ENCODE measurements around the gene IL22RA1.

The IL22RA1 gene

DNA sequence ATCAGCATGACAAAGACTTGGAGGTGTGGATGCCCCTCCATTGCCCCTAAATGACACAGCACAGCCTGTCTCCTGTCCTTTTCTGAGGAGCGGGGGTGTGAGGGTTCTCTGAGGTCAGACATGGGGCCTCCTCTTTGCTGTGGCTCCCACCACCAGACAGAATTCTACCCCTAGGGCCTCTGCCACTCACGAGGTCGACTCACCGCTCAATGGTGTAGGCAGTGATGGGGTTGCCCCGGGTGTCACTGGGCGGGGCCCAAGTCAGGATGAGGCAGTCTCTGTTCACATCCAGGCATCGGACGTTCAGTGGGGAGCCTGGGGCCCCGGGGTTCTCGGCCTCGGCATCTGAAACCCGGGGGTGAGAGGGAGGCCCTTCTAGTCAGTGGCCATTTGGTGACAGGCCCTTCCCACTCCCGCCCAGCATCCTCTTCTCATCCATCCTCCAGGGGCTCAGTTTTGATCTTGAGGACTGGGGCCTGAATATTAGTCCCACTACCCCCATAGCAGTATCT, 50.9 kb downstream of the IL22RA1 start:
- Histone ChIP-seq H3K18ac (ENCODE audit: low read depth in 1 of 2, low read length in 2 of 2) (no peak overlapping the region), H3K4me2 (ENCODE audit: low read length, poor library complexity, severe bottlenecking) (no peak overlapping the region), H2AK5ac (ENCODE audit: low read length, severe bottlenecking) (no peak overlapping the region), H2BK5ac (ENCODE audit: low read depth, low read length, poor library complexity, severe bottlenecking) (no peak overlapping the region), H3K14ac (ENCODE audit: low read length in 2 of 2) (no peak overlapping the region), H2BK120ac (ENCODE audit: low read depth, low read length) (no peak overlapping the region), H3K9ac (ENCODE audit: low read length) (no peak overlapping the region), H4K8ac (ENCODE audit: low read length) (no peak overlapping the region), H3K36me3 (ENCODE audit: control insufficient read depth in 1 of 2, insufficient read depth in 2 of 2, low read depth in 1 of 2, low read length in 2 of 2) (no peaks in the 10 kb centered on the region), H3K4ac (ENCODE audit: low read depth in 1 of 2, low read length in 2 of 2) (no peak overlapping the region), H2AFZ (ENCODE audit: low read depth, low read length) (no peak overlapping the region), H2BK12ac (ENCODE audit: low read length in 2 of 2) (no peak overlapping the region), H4K91ac (ENCODE audit: low read length) (no peak overlapping the region), H3K9me3 (ENCODE audit: control insufficient read depth, low read length) (no peaks in the 10 kb centered on the region), H3K23ac (ENCODE audit: low read length in 2 of 2) (no peak overlapping the region), H3K4me3 (ENCODE audit: insufficient read depth in 1 of 2, low read depth in 1 of 2, low read length in 2 of 2) (no peak overlapping the region), H3K79me1 (replicated peaks; ENCODE audit: low read length, poor library complexity, severe bottlenecking) (no peaks in the 10 kb centered on the region), H3K4me1 (ENCODE audit: control insufficient read depth, insufficient read depth, low read depth, low read length) (no peaks in the 10 kb centered on the region), H3K27ac (ENCODE audit: low read length, poor library complexity, severe bottlenecking) (no peak overlapping the region), H2BK15ac (ENCODE audit: low read depth, poor library complexity, severe bottlenecking) (no peak overlapping the region), H3K27me3 (ENCODE audit: control insufficient read depth in 1 of 2, insufficient read depth in 1 of 2, low read length in 2 of 2) (peaks cover 30 to 52% of the 10 kb centered on the region in 2 experiments)
- WGBS, result 87% methylated on average over 12 of the region's 13 CpGs
- no peak for DNase-seq

DNA sequence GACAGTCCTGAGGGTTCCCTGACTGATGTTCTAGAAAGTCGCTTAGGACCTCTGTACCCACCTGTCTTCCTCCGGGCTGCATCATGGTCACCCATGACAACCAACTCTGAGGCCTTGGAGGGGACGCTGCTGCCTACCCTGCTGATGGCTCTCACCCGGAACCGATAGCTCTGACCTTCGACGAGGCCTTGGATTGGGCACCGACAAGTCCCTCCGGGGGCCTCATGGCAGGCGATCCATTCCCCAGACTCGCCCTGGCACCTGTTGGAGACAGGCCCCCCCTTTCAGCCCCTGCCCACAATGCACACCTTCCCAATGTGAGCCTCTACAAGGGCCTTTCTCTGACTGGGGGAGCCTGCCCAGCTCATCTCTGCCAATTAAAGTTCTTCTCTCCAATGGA, 52.2 kb downstream of the IL22RA1 start:
- no peak overlapping the region for H3K9ac ChIP-seq (ENCODE audit: low read length)
- 96% methylated on average over 11 of the region's 11 CpGs for WGBS
- H3K27ac ChIP-seq (ENCODE audit: low read length, poor library complexity, severe bottlenecking), result no peak overlapping the region
- no peaks in the 10 kb centered on the region for H3K4me1 ChIP-seq (ENCODE audit: control insufficient read depth, insufficient read depth, low read depth, low read length)
- no peak overlapping the region for H4K8ac ChIP-seq (ENCODE audit: low read length)
- DNase-seq, result no peak
- H2AK5ac ChIP-seq (ENCODE audit: low read length, severe bottlenecking), result no peak overlapping the region
- no peaks in the 10 kb centered on the region for H3K9me3 ChIP-seq (ENCODE audit: control insufficient read depth, low read length)
- H3K27me3 ChIP-seq (ENCODE audit: control insufficient read depth in 1 of 2, insufficient read depth in 1 of 2, low read length in 2 of 2), result peaks cover 17 to 42% of the 10 kb centered on the region in 2 experiments
- H2AFZ ChIP-seq (ENCODE audit: low read depth, low read length), result no peak overlapping the region
- no peak overlapping the region for H3K14ac ChIP-seq (ENCODE audit: low read length in 2 of 2)
- H4K91ac ChIP-seq (ENCODE audit: low read length), result no peak overlapping the region
- no peaks in the 10 kb centered on the region for H3K79me1 ChIP-seq (replicated peaks; ENCODE audit: low read length, poor library complexity, severe bottlenecking)
- H2BK120ac ChIP-seq (ENCODE audit: low read depth, low read length), result no peak overlapping the region
- no peak overlapping the region for H3K18ac ChIP-seq (ENCODE audit: low read depth in 1 of 2, low read length in 2 of 2)
- no peak overlapping the region for H3K4me2 ChIP-seq (ENCODE audit: low read length, poor library complexity, severe bottlenecking)
- H3K4ac ChIP-seq (ENCODE audit: low read depth in 1 of 2, low read length in 2 of 2), result no peak overlapping the region
- H3K4me3 ChIP-seq (ENCODE audit: insufficient read depth in 1 of 2, low read depth in 1 of 2, low read length in 2 of 2), result no peak overlapping the region
- no peak overlapping the region for H2BK15ac ChIP-seq (ENCODE audit: low read depth, poor library complexity, severe bottlenecking)
- no peak overlapping the region for H2BK5ac ChIP-seq (ENCODE audit: low read depth, low read length, poor library complexity, severe bottlenecking)
- no peaks in the 10 kb centered on the region for H3K36me3 ChIP-seq (ENCODE audit: control insufficient read depth in 1 of 2, insufficient read depth in 2 of 2, low read depth in 1 of 2, low read length in 2 of 2)
- no peak overlapping the region for H3K23ac ChIP-seq (ENCODE audit: low read length in 2 of 2)
- H2BK12ac ChIP-seq (ENCODE audit: low read length in 2 of 2), result no peak overlapping the region

DNA sequence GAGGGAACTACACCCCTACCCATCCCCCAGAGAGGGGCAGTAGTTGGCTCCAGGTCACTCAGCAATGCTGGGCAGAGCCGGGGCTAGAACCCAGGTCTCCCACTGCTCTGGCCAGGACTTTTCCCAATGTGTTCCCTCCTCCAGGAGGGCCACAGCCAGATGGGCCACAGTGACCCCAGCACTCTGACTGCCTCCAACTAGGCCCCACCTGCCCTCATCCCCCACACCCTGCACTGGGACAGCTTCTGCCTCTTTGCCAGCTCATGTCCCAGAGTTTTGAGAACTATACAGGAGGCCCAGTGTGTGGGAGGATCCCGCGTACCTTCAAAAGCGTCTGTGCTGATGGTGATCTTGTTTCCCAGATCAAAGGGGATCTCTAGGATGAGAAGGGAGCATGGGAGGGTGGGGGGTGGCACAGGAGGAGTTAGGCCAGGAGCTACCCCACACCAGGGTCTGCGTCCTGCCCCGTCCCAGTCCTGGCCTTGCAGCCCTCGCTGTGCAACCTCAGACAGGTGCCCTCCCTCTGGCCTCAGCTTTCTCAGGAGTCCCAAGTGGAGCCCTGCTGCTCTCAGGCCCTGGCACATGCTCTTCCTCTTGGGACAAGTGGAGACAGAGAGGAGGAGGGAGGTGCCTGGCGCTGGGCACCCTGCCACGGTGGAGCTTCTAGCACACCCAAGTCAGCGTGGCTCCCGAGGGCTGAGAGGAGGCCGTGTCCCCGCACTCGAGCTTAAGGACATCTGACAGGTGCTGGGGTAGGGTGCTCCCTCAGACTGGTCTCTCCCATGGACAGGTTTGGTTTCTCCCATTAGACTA, 53.0 kb downstream of the IL22RA1 start:
- H3K23ac ChIP-seq (ENCODE audit: low read length in 2 of 2), result no peak overlapping the region
- H3K27ac ChIP-seq (ENCODE audit: low read length, poor library complexity, severe bottlenecking), result no peak overlapping the region
- H2AK5ac ChIP-seq (ENCODE audit: low read length, severe bottlenecking), result no peak overlapping the region
- no peak overlapping the region for H4K91ac ChIP-seq (ENCODE audit: low read length)
- no peaks in the 10 kb centered on the region for H3K36me3 ChIP-seq (ENCODE audit: control insufficient read depth in 1 of 2, insufficient read depth in 2 of 2, low read depth in 1 of 2, low read length in 2 of 2)
- no peak overlapping the region for H3K4me3 ChIP-seq (ENCODE audit: insufficient read depth in 1 of 2, low read depth in 1 of 2, low read length in 2 of 2)
- no peaks in the 10 kb centered on the region for H3K9me3 ChIP-seq (ENCODE audit: control insufficient read depth, low read length)
- H3K9ac ChIP-seq (ENCODE audit: low read length), result no peak overlapping the region
- H3K27me3 ChIP-seq (ENCODE audit: control insufficient read depth in 1 of 2, insufficient read depth in 1 of 2, low read length in 2 of 2), result peaks cover 10 to 34% of the 10 kb centered on the region in 2 experiments
- peak overlapping the region in 1 of 2 experiments; percentile 53 for H3K14ac ChIP-seq (ENCODE audit: low read length in 2 of 2)
- no peak overlapping the region for H4K8ac ChIP-seq (ENCODE audit: low read length)
- no peak overlapping the region for H2BK12ac ChIP-seq (ENCODE audit: low read length in 2 of 2)
- H3K18ac ChIP-seq (ENCODE audit: low read depth in 1 of 2, low read length in 2 of 2), result no peak overlapping the region
- no peak overlapping the region for H2AFZ ChIP-seq (ENCODE audit: low read depth, low read length)
- no peak overlapping the region for H2BK120ac ChIP-seq (ENCODE audit: low read depth, low read length)
- no peak overlapping the region for H3K4ac ChIP-seq (ENCODE audit: low read depth in 1 of 2, low read length in 2 of 2)
- DNase-seq, result no peak
- 92% methylated on average over 14 of the region's 14 CpGs for WGBS
- no peaks in the 10 kb centered on the region for H3K79me1 ChIP-seq (replicated peaks; ENCODE audit: low read length, poor library complexity, severe bottlenecking)
- H3K4me2 ChIP-seq (ENCODE audit: low read length, poor library complexity, severe bottlenecking), result no peak overlapping the region
- H2BK5ac ChIP-seq (ENCODE audit: low read depth, low read length, poor library complexity, severe bottlenecking), result no peak overlapping the region
- no peaks in the 10 kb centered on the region for H3K4me1 ChIP-seq (ENCODE audit: control insufficient read depth, insufficient read depth, low read depth, low read length)
- H2BK15ac ChIP-seq (ENCODE audit: low read depth, poor library complexity, severe bottlenecking), result no peak overlapping the region

DNA sequence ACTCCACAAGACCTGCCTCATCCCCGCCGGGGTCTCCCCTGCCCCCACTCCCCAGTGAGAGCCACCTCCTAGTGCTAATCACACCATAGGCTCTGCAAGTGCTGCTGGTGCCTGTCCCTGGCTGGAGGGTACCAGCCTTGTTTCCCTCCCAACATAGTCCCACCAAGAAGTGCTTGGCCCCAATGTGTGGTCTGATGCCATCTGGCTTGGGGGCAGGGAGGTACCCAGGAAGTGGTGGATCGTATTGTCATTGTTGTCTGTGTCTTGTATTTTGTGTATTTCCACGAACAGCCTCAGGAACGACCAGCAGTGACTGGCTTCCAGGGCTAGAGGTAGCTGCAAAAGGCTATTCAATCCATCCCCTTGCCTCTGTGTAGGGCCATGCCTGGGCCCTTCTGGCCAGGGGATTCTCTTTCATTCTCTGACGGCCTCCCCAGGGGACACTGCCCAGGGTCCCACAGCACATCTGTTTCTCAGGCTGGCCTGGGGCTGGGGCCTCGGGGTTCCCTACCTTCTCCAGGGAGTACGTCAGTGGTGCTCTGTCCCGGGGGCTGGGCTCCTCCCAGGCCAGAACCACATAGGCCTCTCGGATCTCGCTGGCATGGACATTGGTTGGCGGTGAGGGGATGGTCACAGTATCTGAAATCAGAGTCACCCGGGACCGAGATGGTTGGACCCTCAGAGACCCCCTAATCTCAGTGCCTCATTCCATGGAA, 53.8 kb downstream of the IL22RA1 start:
- H2AK5ac ChIP-seq (ENCODE audit: low read length, severe bottlenecking), result no peak overlapping the region
- H3K4ac ChIP-seq (ENCODE audit: low read depth in 1 of 2, low read length in 2 of 2), result no peak overlapping the region
- H2BK12ac ChIP-seq (ENCODE audit: low read length in 2 of 2), result no peak overlapping the region
- H3K27ac ChIP-seq (ENCODE audit: low read length, poor library complexity, severe bottlenecking), result no peak overlapping the region
- H4K8ac ChIP-seq (ENCODE audit: low read length), result no peak overlapping the region
- no peaks in the 10 kb centered on the region for H3K9me3 ChIP-seq (ENCODE audit: control insufficient read depth, low read length)
- no peak overlapping the region for H4K91ac ChIP-seq (ENCODE audit: low read length)
- H3K36me3 ChIP-seq (ENCODE audit: control insufficient read depth in 1 of 2, insufficient read depth in 2 of 2, low read depth in 1 of 2, low read length in 2 of 2), result no peaks in the 10 kb centered on the region
- no peak overlapping the region for H2BK120ac ChIP-seq (ENCODE audit: low read depth, low read length)
- WGBS, result 85% methylated on average over 14 of the region's 14 CpGs
- H2BK15ac ChIP-seq (ENCODE audit: low read depth, poor library complexity, severe bottlenecking), result no peak overlapping the region
- DNase-seq, result no peak
- no peaks in the 10 kb centered on the region for H3K79me1 ChIP-seq (replicated peaks; ENCODE audit: low read length, poor library complexity, severe bottlenecking)
- peak overlapping the region in 1 of 2 experiments; percentile 84 for H3K14ac ChIP-seq (ENCODE audit: low read length in 2 of 2)
- H3K18ac ChIP-seq (ENCODE audit: low read depth in 1 of 2, low read length in 2 of 2), result no peak overlapping the region
- no peaks in the 10 kb centered on the region for H3K4me1 ChIP-seq (ENCODE audit: control insufficient read depth, insufficient read depth, low read depth, low read length)
- H3K27me3 ChIP-seq (ENCODE audit: control insufficient read depth in 1 of 2, insufficient read depth in 1 of 2, low read length in 2 of 2), result peaks cover 13 to 32% of the 10 kb centered on the region in 2 experiments
- H3K23ac ChIP-seq (ENCODE audit: low read length in 2 of 2), result no peak overlapping the region
- no peak overlapping the region for H3K4me3 ChIP-seq (ENCODE audit: insufficient read depth in 1 of 2, low read depth in 1 of 2, low read length in 2 of 2)
- H2BK5ac ChIP-seq (ENCODE audit: low read depth, low read length, poor library complexity, severe bottlenecking), result no peak overlapping the region
- no peak overlapping the region for H3K9ac ChIP-seq (ENCODE audit: low read length)
- no peak overlapping the region for H3K4me2 ChIP-seq (ENCODE audit: low read length, poor library complexity, severe bottlenecking)
- no peak overlapping the region for H2AFZ ChIP-seq (ENCODE audit: low read depth, low read length)
